Adrenal gland (tissue), 5 donors: ENCODE results near the gene TFB2M.

Source experiments
- CTCF ChIP-seq, 6 experiments: fragments of 450-650 bp in 4 of 6; fragments of 200-600 bp in 2 of 6; sonication (generic) in 1 of 6; IDR thresholded peaks; 1 replicate in 5 of 6; 2 replicates in 1 of 6; pipeline versions ENCODE4 v1.5.1 to v1.8.0; 2016 to 2021; ENCODE audit warnings: antibody characterized with exemption in 6 of 6, mild to moderate bottlenecking in 2 of 6, moderate library complexity in 1 of 6
- POLR2A ChIP-seq, 2 donors: fragments of 450-650 bp; IDR thresholded peaks; one replicate each; pipeline ENCODE4 v1.6.1; 2017; ENCODE audit warnings: antibody characterized with exemption in 2 of 2, mild to moderate bottlenecking in 2 of 2, moderate library complexity in 1 of 2
- donor health status: DM: no; HTN: no; CAD: no.

- no peak for TF ChIP-seq CTCF (IDR thresholded peaks at IDR 0.05)
- no peak for TF ChIP-seq POLR2A (IDR thresholded peaks at IDR 0.05)
Observed at GRCh38 chr1:246564839-246565750, 966 bp downstream of the TFB2M start.
